Measurements from ENCODE around the gene ADRA2C.
A peak's percentile ranks its signal among the peaks of the same experiment; 100 is the strongest.

ADRA2C gene

GRCh38 chr4:3770323-3771163, 4.4 kb downstream of the ADRA2C start:
- H3K4me3 ChIP-seq: no peak overlapping the region
- DNase-seq: no peak
- peaks cover 6 to 61% (median 29%) of the 10 kb centered on the region in 4 donors for H3K4me1 ChIP-seq
- intact Hi-C loops (cut with DNase I; ENCODE audit: low total_unique reads): loop anchor here (2.0 kb wide), 1 partner anchor 108 kb away; no protein-coding TSS in a partner anchor
- peak overlapping the region; percentile 68 to 73 for H3K27ac ChIP-seq
- H3K36me3 ChIP-seq: peaks cover 0 to 5% (median 0%) of the 10 kb centered on the region in 3 donors
- peaks cover 0 to 13% of the 10 kb centered on the region in 2 donors for H3K27me3 ChIP-seq
- H3K9me3 ChIP-seq: no peaks in the 10 kb centered on the region
- TF ChIP-seq CTCF (IDR thresholded peaks at IDR 0.05): no peak

GRCh38 chr4:3771164-3771809, 5.1 kb downstream of the ADRA2C start:
- Histone ChIP-seq H3K27me3 (peaks cover 0 to 13% of the 10 kb centered on the region in 2 donors), H3K9me3 (no peaks in the 10 kb centered on the region), H3K4me1 (peaks cover 6 to 61% (median 29%) of the 10 kb centered on the region in 4 donors), H3K27ac (peak overlapping the region; percentile 68 to 73), H3K4me3 (peak overlapping the region in 1 of 2 donors; percentile 1), H3K36me3 (peaks cover 0 to 5% (median 0%) of the 10 kb centered on the region in 3 donors)
- intact Hi-C loops (cut with DNase I; ENCODE audit: low total_unique reads): loop anchor here (2.0 kb wide), 1 partner anchor 108 kb away; no protein-coding TSS in a partner anchor
- no peak for DNase-seq
- TF ChIP-seq CTCF (IDR thresholded peaks at IDR 0.05): no peak

GRCh38 chr4:3771939-3772495, 5.8 kb downstream of the ADRA2C start:
- Histone ChIP-seq H3K4me3 (peak overlapping the region in 1 of 2 donors; percentile 1), H3K9me3 (no peaks in the 10 kb centered on the region), H3K36me3 (peaks cover 0 to 5% (median 0%) of the 10 kb centered on the region in 3 donors), H3K4me1 (peaks cover 6 to 57% (median 29%) of the 10 kb centered on the region in 4 donors), H3K27me3 (peaks cover 0 to 15% of the 10 kb centered on the region in 2 donors), H3K27ac (peak overlapping the region; percentile 68 to 73)
- DNase-seq: peak in 1 of 2 donors; percentile 83
- intact Hi-C loops (cut with DNase I; ENCODE audit: low total_unique reads): loop anchor here (2.0 kb wide), 1 partner anchor 107 kb away; no protein-coding TSS in a partner anchor
- TF ChIP-seq CTCF (IDR thresholded peaks at IDR 0.05): no peak

- peak; percentile 52 to 91 for DNase-seq
- Histone ChIP-seq H3K27me3 (peaks cover 0 to 14% of the 10 kb centered on the region in 2 donors), H3K4me3 (no peak overlapping the region), H3K9me3 (no peaks in the 10 kb centered on the region), H3K4me1 (peaks cover 6 to 55% (median 28%) of the 10 kb centered on the region in 4 donors), H3K27ac (peak overlapping the region; percentile 68 to 73), H3K36me3 (peaks cover 0 to 5% (median 0%) of the 10 kb centered on the region in 3 donors)
- intact Hi-C loops (cut with DNase I; ENCODE audit: low total_unique reads): no loop called here
- TF ChIP-seq CTCF (IDR thresholded peaks at IDR 0.05): no peak
These were observed 6.4 kb downstream of the ADRA2C start for GRCh38 chr4:3772632-3773031.

- H3K4me1 ChIP-seq: peaks cover 6 to 46% (median 20%) of the 10 kb centered on the region in 4 donors
- H3K4me3 ChIP-seq: no peak overlapping the region
- H3K27ac ChIP-seq: no peak overlapping the region
- intact Hi-C loops (cut with DNase I; ENCODE audit: low total_unique reads): no loop called here
- TF ChIP-seq CTCF (IDR thresholded peaks at IDR 0.05): no peak
- peaks cover 0 to 8% of the 10 kb centered on the region in 2 donors for H3K27me3 ChIP-seq
- peaks cover 0 to 5% (median 0%) of the 10 kb centered on the region in 3 donors for H3K36me3 ChIP-seq
- H3K9me3 ChIP-seq: peaks cover 0 to 3% (median 0%) of the 10 kb centered on the region in 3 donors
- DNase-seq: no peak
These were observed 7.4 kb downstream of the ADRA2C start for GRCh38 chr4:3773552-3774001.
